Urinary bladder (tissue), 4 donors: Measurements from ENCODE around the gene TICAM1. TPM values are rescaled to one million over a fixed set of nuclear protein-coding genes. Genes with fewer than 3 reads are reported as not detected.
"Not testable (repeated sequence)": the region's sequence is repeated elsewhere in the genome, so short reads cannot be mapped to it uniquely, and the experiment has no call there.

ENCODE experiments used
- DNase-seq: peaks from one replicate; pipeline ENCODE4 v3.0.0-alpha.2; 2015; ENCODE audit errors: extremely low spot score
- H3K27ac ChIP-seq: one replicate; pipeline ENCODE4 v1.5.1; 2013; ENCODE audit warnings: low read depth, mild to moderate bottlenecking, moderate library complexity
- H3K36me3 ChIP-seq: one replicate; pipeline ENCODE4 v1.6.1; 2013; ENCODE audit warnings: mild to moderate bottlenecking, moderate library complexity; ENCODE audit not compliant: insufficient read depth
- H3K4me1 ChIP-seq: one replicate; pipeline ENCODE4 v1.6.1; 2013; ENCODE audit warnings: mild to moderate bottlenecking, moderate library complexity; ENCODE audit not compliant: insufficient read depth
- H3K4me3 ChIP-seq: one replicate; pipeline ENCODE4 v1.5.1; 2013; ENCODE audit warnings: low read depth, low read length
- WGBS: extraction: QIAGEN DNeasy Blood & Tissue Kit; methylation state at CpG from one replicate; pipeline ENCODE4 v1.1.7; 2013; 5-methylcytosine and 5-hydroxymethylcytosine counted together
- polyA plus RNA-seq: library from polyadenylated mRNA; stranded (reverse); fragments of 200-250 nt; gene quantifications from one replicate; pipeline ENCODE4 v1.2.3, GENCODE V29; 2013
- total RNA-seq: library from RNA; depleted of rRNA; stranded (reverse); fragments of >200 nt; gene quantifications from one replicate; pipeline ENCODE4 v1.2.3, GENCODE V29; 2014
- donor health status: healthy with polysubstance abuse.
- donor health status: healthy.

TICAM1 gene
- total and polyA plus RNA-seq, 2 donors, result 1.4 to 13.7 TPM

- not testable (repeated sequence) for H3K36me3 ChIP-seq, H3K4me1 ChIP-seq, H3K27ac ChIP-seq, DNase-seq, H3K4me3 ChIP-seq
- WGBS, result 94% methylated on average over 6 of the region's 6 CpGs
Measured at GRCh38 chr19:4805140-4805539, 26.4 kb downstream of the TICAM1 start.

- WGBS, result 47% methylated on average over 33 of the region's 33 CpGs
- Histone ChIP-seq H3K4me1 (peaks cover 1% of the 10 kb centered on the region), H3K27ac (no peak overlapping the region), H3K36me3 (no peaks in the 10 kb centered on the region), H3K4me3 (no peak overlapping the region)
- no peak for DNase-seq
Measured at GRCh38 chr19:4803736-4804695, 27.5 kb downstream of the TICAM1 start.

- no peak for DNase-seq
- Histone ChIP-seq H3K27ac (no peak overlapping the region), H3K4me3 (no peak overlapping the region), H3K36me3 (no peaks in the 10 kb centered on the region), H3K4me1 (peaks cover 1% of the 10 kb centered on the region)
- 75% methylated on average over 7 of the region's 7 CpGs for WGBS
Measured at GRCh38 chr19:4802711-4803110, 28.8 kb downstream of the TICAM1 start.

GRCh38 chr19:4801085-4801619 is 30.4 kb downstream of the TICAM1 start:
- DNase-seq, result no peak
- H3K4me3 ChIP-seq, result no peak overlapping the region
- no peak overlapping the region for H3K27ac ChIP-seq
- H3K4me1 ChIP-seq, result peaks cover 1% of the 10 kb centered on the region
- 86% methylated on average over 3 of the region's 3 CpGs for WGBS
- no peaks in the 10 kb centered on the region for H3K36me3 ChIP-seq

GRCh38 chr19:4800591-4801081 is 30.9 kb downstream of the TICAM1 start:
- H3K4me3 ChIP-seq, result no peak overlapping the region
- peaks cover 1% of the 10 kb centered on the region for H3K4me1 ChIP-seq
- DNase-seq, result peak; percentile 72
- H3K36me3 ChIP-seq, result no peaks in the 10 kb centered on the region
- 67% methylated on average over 23 of the region's 23 CpGs for WGBS
- peak overlapping the region; percentile 79 for H3K27ac ChIP-seq

- Histone ChIP-seq H3K36me3 (peaks cover 1% of the 10 kb centered on the region), H3K27ac (no peak overlapping the region), H3K4me3 (no peak overlapping the region), H3K4me1 (peaks cover 2% of the 10 kb centered on the region)
- no peak for DNase-seq
- WGBS, result 88% methylated on average over 9 of the region's 9 CpGs
Measured at GRCh38 chr19:4795400-4795799, 36.1 kb downstream of the TICAM1 start.

GRCh38 chr19:4794971-4795370 is 36.5 kb downstream of the TICAM1 start:
- 85% methylated on average over 11 of the region's 11 CpGs for WGBS
- no peak for DNase-seq
- Histone ChIP-seq H3K27ac (no peak overlapping the region), H3K4me3 (no peak overlapping the region), H3K36me3 (peaks cover 1% of the 10 kb centered on the region), H3K4me1 (peaks cover 2% of the 10 kb centered on the region)

GRCh38 chr19:4793278-4793677 is 38.2 kb downstream of the TICAM1 start:
- H3K36me3 ChIP-seq, H3K4me3 ChIP-seq, H3K4me1 ChIP-seq, H3K27ac ChIP-seq, DNase-seq: not testable (repeated sequence)
- 91% methylated on average over 19 of the region's 19 CpGs for WGBS

- not testable (repeated sequence) for DNase-seq, H3K4me1 ChIP-seq, H3K36me3 ChIP-seq, H3K4me3 ChIP-seq, H3K27ac ChIP-seq
- WGBS, result 87% methylated on average over 24 of the region's 24 CpGs
Measured at GRCh38 chr19:4792866-4793195, 38.7 kb downstream of the TICAM1 start.

- H3K4me1 ChIP-seq, H3K36me3 ChIP-seq, DNase-seq: not testable (repeated sequence)
- Histone ChIP-seq H3K27ac (peak overlapping the region; percentile 90), H3K4me3 (peak overlapping the region; percentile 68)
- 9% methylated on average over 75 of the region's 75 CpGs for WGBS
Measured at GRCh38 chr19:4792019-4792865, 39.3 kb downstream of the TICAM1 start.

GRCh38 chr19:4791183-4792018 is 40.1 kb downstream of the TICAM1 start, which contains the start of gene FEM1A:
FEM1A (plus strand) TSS chr19:4791734; CDS start chr19:4791855, 121 bp downstream.
- peak within 1 kb of the TSS; percentile 68 for H3K4me3 ChIP-seq
- peak; percentile 100 for DNase-seq
- WGBS, result under 1% methylated on average over 80 of the region's 80 CpGs
- peak within 1 kb of the TSS; percentile 90 for H3K27ac ChIP-seq
- H3K4me1 ChIP-seq, result peaks cover 2% of the 10 kb centered on the region
- peaks cover 1% of the 10 kb centered on the region for H3K36me3 ChIP-seq

GRCh38 chr19:4786412-4787016 is 45.0 kb downstream of the TICAM1 start:
- not testable (repeated sequence) for H3K27ac ChIP-seq, H3K4me3 ChIP-seq, H3K36me3 ChIP-seq, H3K4me1 ChIP-seq, DNase-seq
- WGBS, result 75% methylated on average over 6 of the region's 6 CpGs
